ENCODE data around the gene WNT6. TPM values are rescaled to one million over a fixed set of nuclear protein-coding genes. Genes with fewer than 3 reads are reported as not detected.

The WNT6 gene
- total RNA-seq, 1 experiment from 2014 or later: not detected

- ChIA-PET POLR2A (no interaction called here), CTCF (interaction anchor here (0.5 to 2.2 kb wide), 2 partner anchors 19 to 122 kb away, joined by 3 to 12 read pairs; no protein-coding TSS in a partner anchor)
- Mint-ChIP-seq H3K27me3 (ENCODE audit: insufficient read depth, unreplicated experiment) (peaks cover 49% of the 10 kb centered on the region), H3K4me1 (ENCODE audit: insufficient read depth, unreplicated experiment) (peaks cover 21% of the 10 kb centered on the region), H3K36me3 (ENCODE audit: insufficient read depth, unreplicated experiment) (peaks cover 7% of the 10 kb centered on the region), H3K9me3 (ENCODE audit: unreplicated experiment) (no peaks in the 10 kb centered on the region), H3K4me3 (ENCODE audit: unreplicated experiment) (no peak overlapping the region), H3K27ac (ENCODE audit: low read depth, unreplicated experiment) (no peak overlapping the region)
- peak; percentile 64 for DNase-seq (ENCODE audit: unreplicated experiment)
- no peak for TF ChIP-seq CTCF (IDR thresholded peaks at IDR 0.05; ENCODE audit: unreplicated experiment)
- no TSS peak for BruUV-seq (replicated peaks)
- intact Hi-C loops (cut with micrococcal nuclease): no loop called here
Observed at GRCh38 chr2:218857371-218858137, 2.1 kb upstream of the WNT6 start.

GRCh38 chr2:218858138-218858445 is 1.5 kb upstream of the WNT6 start:
- H3K4me3 Mint-ChIP-seq (ENCODE audit: unreplicated experiment): no peak overlapping the region
- H3K27ac Mint-ChIP-seq (ENCODE audit: low read depth, unreplicated experiment): no peak overlapping the region
- ChIA-PET POLR2A (interaction anchor here (0.6 kb wide), 1 partner anchor 40 kb away, joined by 4 read pairs; no protein-coding TSS in a partner anchor), CTCF (interaction anchor here (0.5 to 2.2 kb wide), 6 partner anchors 11 to 338 kb away, joined by 3 to 12 read pairs (median 4); no protein-coding TSS in a partner anchor)
- no peaks in the 10 kb centered on the region for H3K9me3 Mint-ChIP-seq (ENCODE audit: unreplicated experiment)
- no peak for TF ChIP-seq CTCF (IDR thresholded peaks at IDR 0.05; ENCODE audit: unreplicated experiment)
- peaks cover 7% of the 10 kb centered on the region for H3K36me3 Mint-ChIP-seq (ENCODE audit: insufficient read depth, unreplicated experiment)
- peaks cover 20% of the 10 kb centered on the region for H3K4me1 Mint-ChIP-seq (ENCODE audit: insufficient read depth, unreplicated experiment)
- peaks cover 54% of the 10 kb centered on the region for H3K27me3 Mint-ChIP-seq (ENCODE audit: insufficient read depth, unreplicated experiment)
- intact Hi-C loops (cut with micrococcal nuclease): no loop called here
- no TSS peak for BruUV-seq (replicated peaks)
- no peak for DNase-seq (ENCODE audit: unreplicated experiment)

GRCh38 chr2:218858671-218859555 is 692 bp upstream of the WNT6 start:
- BruUV-seq (replicated peaks): no TSS peak
- H3K27ac Mint-ChIP-seq (ENCODE audit: low read depth, unreplicated experiment): no peak overlapping the region
- intact Hi-C loops (cut with micrococcal nuclease): no loop called here
- peaks cover 62% of the 10 kb centered on the region for H3K27me3 Mint-ChIP-seq (ENCODE audit: insufficient read depth, unreplicated experiment)
- peaks cover 12% of the 10 kb centered on the region for H3K4me1 Mint-ChIP-seq (ENCODE audit: insufficient read depth, unreplicated experiment)
- no peak for TF ChIP-seq CTCF (IDR thresholded peaks at IDR 0.05; ENCODE audit: unreplicated experiment)
- no peak for DNase-seq (ENCODE audit: unreplicated experiment)
- ChIA-PET CTCF (interaction anchor here (0.6 to 2.2 kb wide), 6 partner anchors 10 to 338 kb away, joined by 3 to 12 read pairs (median 4); no protein-coding TSS in a partner anchor), POLR2A (interaction anchor here (0.6 kb wide), 1 partner anchor 39 kb away, joined by 4 read pairs; no protein-coding TSS in a partner anchor)
- H3K36me3 Mint-ChIP-seq (ENCODE audit: insufficient read depth, unreplicated experiment): peaks cover 6% of the 10 kb centered on the region
- H3K9me3 Mint-ChIP-seq (ENCODE audit: unreplicated experiment): no peaks in the 10 kb centered on the region
- H3K4me3 Mint-ChIP-seq (ENCODE audit: unreplicated experiment): no peak overlapping the region
